Measurements from ENCODE around the gene HSP90AA1.

HSP90AA1 gene

DNA sequence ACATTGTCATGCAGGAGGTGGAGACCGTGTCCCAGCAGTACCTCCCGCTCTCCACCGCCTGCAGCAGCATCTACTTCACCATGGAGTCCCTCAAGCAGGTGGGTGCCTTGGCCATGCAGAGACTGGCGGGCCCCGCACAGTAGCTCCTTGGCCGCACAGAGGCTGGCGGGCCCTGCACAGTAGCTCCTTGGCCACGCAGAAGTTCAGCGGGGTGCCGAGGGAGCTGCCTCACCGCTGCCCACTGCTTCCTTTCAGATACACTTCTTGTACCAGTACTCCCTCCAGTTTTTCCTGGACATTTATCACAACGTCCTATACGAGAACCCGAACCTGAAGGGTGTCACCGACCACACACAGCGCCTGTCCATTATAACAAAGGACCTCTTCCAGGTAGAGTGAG is 47.7 kb downstream of the HSP90AA1 start:
- no peak for DNase-seq (ENCODE audit: low read depth in 1 of 2, low spot score in 1 of 2)
- in situ Hi-C loops (cut with HindIII; ENCODE audit: low pct_unique_long_range_greater_than_20kb, low sequenced_read_pairs) = no loop called here

GRCh38 chr14:102037686-102038085 is 49.2 kb downstream of the HSP90AA1 start:
- in situ Hi-C loops (cut with HindIII; ENCODE audit: low pct_unique_long_range_greater_than_20kb, low sequenced_read_pairs) = no loop called here
- no peak for DNase-seq (ENCODE audit: low read depth in 1 of 2, low spot score in 1 of 2)
- no peak for TF ChIP-seq JUND (IDR thresholded peaks at IDR 0.05; ENCODE audit: low read depth)

More for the DNA sequence above, 47.7 kb downstream of the HSP90AA1 start:
- no peak for TF ChIP-seq JUND (IDR thresholded peaks at IDR 0.05; ENCODE audit: low read depth)

GRCh38 chr14:102035914-102036313 is 50.9 kb downstream of the HSP90AA1 start:
- no peak for DNase-seq (ENCODE audit: low read depth in 1 of 2, low spot score in 1 of 2)
- in situ Hi-C loops (cut with HindIII; ENCODE audit: low pct_unique_long_range_greater_than_20kb, low sequenced_read_pairs) = no loop called here
- TF ChIP-seq JUND (IDR thresholded peaks at IDR 0.05; ENCODE audit: low read depth) = no peak

- DNase-seq (ENCODE audit: low read depth in 1 of 2, low spot score in 1 of 2) = no peak
- TF ChIP-seq JUND (IDR thresholded peaks at IDR 0.05; ENCODE audit: low read depth) = no peak
- in situ Hi-C loops (cut with HindIII; ENCODE audit: low pct_unique_long_range_greater_than_20kb, low sequenced_read_pairs) = no loop called here
These were observed 52.5 kb downstream of the HSP90AA1 start for GRCh38 chr14:102034301-102034700.

GRCh38 chr14:102033241-102033640 is 53.6 kb downstream of the HSP90AA1 start:
- in situ Hi-C loops (cut with HindIII; ENCODE audit: low pct_unique_long_range_greater_than_20kb, low sequenced_read_pairs) = no loop called here
- DNase-seq (ENCODE audit: low read depth in 1 of 2, low spot score in 1 of 2) = no peak
- no peak for TF ChIP-seq JUND (IDR thresholded peaks at IDR 0.05; ENCODE audit: low read depth)

All from T47D (cell line).